IMR-90 (cell line): Measurements from ENCODE around the gene HPSE2. TPM values are rescaled to one million over a fixed set of nuclear protein-coding genes. Genes with fewer than 3 reads are reported as not detected.

Experiments used
- ATAC-seq: fragments of 200-7000 bp; cut with Tn5 transposase; 2 replicates; pipeline ENCODE4 v1.9.1; 2020; ENCODE audit warnings: low read depth, mild to moderate bottlenecking, moderate library complexity
- BruUV-seq: library from RNA; stranded (reverse); fragments of 400-500 nt; replicated peaks from 2 replicates; lab custom pipeline; 2021; lab: Mats Ljungman, UMichigan
- CTCF ChIA-PET: fragments of 300-600 bp; formaldehyde crosslinking; extraction: SDS; loops from one replicate; lab custom pipeline; 2021; ENCODE audit warnings: antibody characterized with exemption; lab: Yijun Ruan, JAX
- POLR2A ChIA-PET: fragments of 300-600 bp; sonication (Branson Sonifier 250); formaldehyde crosslinking; loops from one replicate; lab custom pipeline; 2022; ENCODE audit warnings: antibody characterized with exemption; ENCODE audit not compliant: unreplicated experiment; lab: Charles Lee
- DNase-seq: peaks from one replicate; pipeline ENCODE4 v3.0.0; 2013
- H2AFZ ChIP-seq: replicated peaks from 2 replicates; pipeline ENCODE3; 2013; ENCODE audit warnings: low read length, mild to moderate bottlenecking; ENCODE audit not compliant: poor library complexity
- H2AK5ac ChIP-seq: 2 replicates; pipeline ENCODE4 v1.6.1; 2013; ENCODE audit warnings: low read depth, low read length, inconsistent platforms
- H2AK9ac ChIP-seq: replicated peaks from 2 replicates; pipeline ENCODE3; 2013; ENCODE audit warnings: mild to moderate bottlenecking, low read depth, low read length, moderate library complexity; ENCODE audit not compliant: poor library complexity
- H2BK120ac ChIP-seq: 2 replicates; pipeline ENCODE4 v1.6.1; 2013; ENCODE audit warnings: low read depth, low read length, inconsistent platforms
- H2BK15ac ChIP-seq: 3 replicates; pipeline ENCODE4 v1.6.1; 2013; ENCODE audit warnings: low read depth, low read length, inconsistent platforms
- H2BK20ac ChIP-seq: 2 replicates; pipeline ENCODE4 v1.6.1; 2013; ENCODE audit warnings: low read depth, mild to moderate bottlenecking, inconsistent platforms, low read length, moderate library complexity
- H2BK5ac ChIP-seq: 2 replicates; pipeline ENCODE4 v1.6.1; 2013; ENCODE audit warnings: mild to moderate bottlenecking, low read depth, low read length, inconsistent platforms; ENCODE audit not compliant: poor library complexity, severe bottlenecking
- H3K14ac ChIP-seq: replicated peaks from 2 replicates; pipeline ENCODE4 v1.6.1; 2013; ENCODE audit warnings: low read depth, low read length, inconsistent platforms
- H3K18ac ChIP-seq: 2 replicates; pipeline ENCODE4 v1.6.1; 2013; ENCODE audit warnings: low read depth, low read length, control low read depth
- H3K23ac ChIP-seq: 2 replicates; pipeline ENCODE4 v1.6.1; 2013; ENCODE audit warnings: low read depth, low read length, inconsistent platforms
- H3K27ac ChIP-seq: 2 replicates; pipeline ENCODE4 v1.5.1; 2013; ENCODE audit warnings: mild to moderate bottlenecking, control low read depth, low read length; ENCODE audit not compliant: insufficient read depth
- H3K27me3 ChIP-seq: 2 replicates; pipeline ENCODE4 v1.6.1; 2013; ENCODE audit warnings: low read length; ENCODE audit not compliant: control insufficient read depth, insufficient read depth
- H3K36me3 ChIP-seq: 2 replicates; pipeline ENCODE4 v1.6.1; 2013; ENCODE audit warnings: low read length, mixed read lengths; ENCODE audit not compliant: control insufficient read depth, insufficient read depth
- H3K4ac ChIP-seq: 2 replicates; pipeline ENCODE4 v1.6.1; 2013; ENCODE audit warnings: low read depth, low read length, inconsistent platforms
- H3K4me1 ChIP-seq: 2 replicates; pipeline ENCODE4 v1.6.1; 2013; ENCODE audit warnings: low read length, mixed read lengths; ENCODE audit not compliant: control insufficient read depth, insufficient read depth
- H3K4me2 ChIP-seq: 2 replicates; pipeline ENCODE4 v1.6.1; 2013; ENCODE audit warnings: low read depth, mild to moderate bottlenecking, control low read depth, low read length, moderate library complexity
- H3K4me3 ChIP-seq: 2 replicates; pipeline ENCODE4 v1.5.1; 2013; ENCODE audit warnings: low read depth, mild to moderate bottlenecking, control low read depth, low read length, moderate library complexity; ENCODE audit not compliant: insufficient read depth
- H3K56ac ChIP-seq: 2 replicates; pipeline ENCODE4 v1.6.1; 2013; ENCODE audit warnings: low read length, inconsistent platforms; ENCODE audit not compliant: insufficient read depth; ENCODE audit errors: extremely low read depth
- H3K79me1 ChIP-seq, 2 experiments: 2 replicates each; pipeline ENCODE4 v1.6.1; 2013; ENCODE audit warnings: low read length in 2 of 2, inconsistent platforms in 1 of 2, low read depth in 1 of 2
- H3K9ac ChIP-seq: 2 replicates; pipeline ENCODE4 v1.6.1; 2013; ENCODE audit warnings: low read depth, low read length, control low read depth
- H3K9me1 ChIP-seq: 2 replicates; pipeline ENCODE4 v1.6.1; 2013; ENCODE audit warnings: low read length, inconsistent platforms; ENCODE audit not compliant: insufficient read depth
- H3K9me3 ChIP-seq: 2 replicates; pipeline ENCODE4 v1.6.1; 2013; ENCODE audit warnings: low read length; ENCODE audit not compliant: control insufficient read depth, insufficient read depth
- H4K20me1 ChIP-seq: 2 replicates; pipeline ENCODE4 v1.6.1; 2013; ENCODE audit warnings: low read length, inconsistent platforms; ENCODE audit not compliant: insufficient read depth
- H4K5ac ChIP-seq: 2 replicates; pipeline ENCODE4 v1.6.1; 2013; ENCODE audit warnings: mild to moderate bottlenecking, low read depth, low read length, control low read depth
- H4K8ac ChIP-seq, 2 experiments: 2 replicates each; pipeline ENCODE4 v1.6.1; 2013; ENCODE audit warnings: low read depth in 2 of 2, low read length in 2 of 2, control low read depth in 1 of 2, inconsistent platforms in 1 of 2
- H4K91ac ChIP-seq: 2 replicates; pipeline ENCODE4 v1.6.1; 2013; ENCODE audit warnings: low read depth, low read length, inconsistent platforms; ENCODE audit not compliant: insufficient read depth
- BHLHE40 ChIP-seq: fragments of 150-350 bp; IDR thresholded peaks from 2 replicates; pipeline ENCODE4 v1.6.1; 2016; ENCODE audit warnings: mild to moderate bottlenecking, low read depth, low read length
- CEBPB ChIP-seq: IDR thresholded peaks from 2 replicates; pipeline ENCODE4 v1.6.1; 2012; ENCODE audit warnings: low read depth, low read length, improper control_type of control experiment
- CHD1 ChIP-seq: IDR thresholded peaks from 2 replicates; pipeline ENCODE4 v1.6.1; 2012; ENCODE audit warnings: low read depth, low read length, improper control_type of control experiment
- FOS ChIP-seq: fragments of 150-350 bp; IDR thresholded peaks from 2 replicates; pipeline ENCODE4 v1.6.1; 2016; ENCODE audit warnings: low read depth, low read length
- MAFK ChIP-seq: IDR thresholded peaks from 2 replicates; pipeline ENCODE4 v1.6.1; 2012; ENCODE audit warnings: low read depth, low read length, improper control_type of control experiment
- NFE2L2 ChIP-seq: fragments of 150-350 bp; IDR thresholded peaks from 2 replicates; pipeline ENCODE4 v1.6.1; 2016; ENCODE audit warnings: low read depth, mild to moderate bottlenecking, low read length
- RAD21 ChIP-seq: IDR thresholded peaks from 2 replicates; pipeline ENCODE4 v1.6.1; 2012; ENCODE audit warnings: low read length, improper control_type of control experiment
- RCOR1 ChIP-seq: IDR thresholded peaks from 2 replicates; pipeline ENCODE4 v1.6.1; 2012; ENCODE audit warnings: mild to moderate bottlenecking, low read length, improper control_type of control experiment; ENCODE audit not compliant: insufficient replicate concordance
- RFX5 ChIP-seq: IDR thresholded peaks from 2 replicates; pipeline ENCODE4 v1.8.0; 2012; ENCODE audit warnings: low read depth, mild to moderate bottlenecking, low read length, moderate library complexity
- SMC3 ChIP-seq: fragments of 150-350 bp; IDR thresholded peaks from 2 replicates; pipeline ENCODE4 v1.6.1; 2016; ENCODE audit warnings: low read depth, mild to moderate bottlenecking, antibody characterized with exemption, low read length, moderate library complexity
- USF2 ChIP-seq: fragments of 150-350 bp; IDR thresholded peaks from 2 replicates; pipeline ENCODE4 v1.6.1; 2017; ENCODE audit warnings: mild to moderate bottlenecking, antibody characterized with exemption, low read length, low read depth
- WGBS, 2 experiments: methylation state at CpG; one replicate each; pipeline versions ENCODE4 v1.1.5 to v1.1.7; 2013; ENCODE audit warnings: missing lambda C conversion rate in 2 of 2; ENCODE audit not compliant: insufficient read length in 1 of 2; ENCODE audit errors: extremely low coverage in 2 of 2; 5-methylcytosine and 5-hydroxymethylcytosine counted together
- dilution Hi-C: fragments of 300-500 bp; cut with HindIII; formaldehyde crosslinking; loops from one replicate; pipeline ENCODE4 v1.14.3; 2018; ENCODE audit warnings: low sequenced_read_pairs; ENCODE audit not compliant: unreplicated experiment
- in situ Hi-C: fragments of 300-500 bp; cut with MboI; formaldehyde crosslinking; loops from 3 replicates; pipeline ENCODE4 v1.14.3; 2019; ENCODE audit warnings: low sequenced_read_pairs, inconsistent platforms, mixed read lengths
- intact Hi-C: fragments of 100-400 bp; cut with micrococcal nuclease; formaldehyde crosslinking; loops from 2 replicates; pipeline ENCODE4 v1.10.0; 2022
- polyA plus RNA-seq, 3 experiments: library from polyadenylated mRNA; depleted of rRNA; stranded (reverse); fragments of >200 nt; gene quantifications; 2 replicates each; pipeline ENCODE4 v1.2.3, GENCODE V29; 2012; ENCODE audit warnings: low replicate concordance in 1 of 3
- total RNA-seq: library from RNA; depleted of rRNA; stranded (reverse); fragments of >200 nt; gene quantifications from 2 replicates; pipeline ENCODE4 v1.2.3, GENCODE V29; 2012
- TF ChIP-seq, protein P1 (sequence below): fragments of 150-350 bp; IDR thresholded peaks from 2 replicates; pipeline ENCODE4 v1.6.1; 2016; ENCODE audit warnings: low read depth, mild to moderate bottlenecking, low read length, moderate library complexity, borderline replicate concordance
- TF ChIP-seq, protein P2 (sequence below): conservative IDR thresholded peaks from 2 replicates; pipeline ENCODE4 v1.5.1; 2012; ENCODE audit warnings: mild to moderate bottlenecking, low read depth, low read length, improper control_type of control experiment

HPSE2 gene
- total and polyA plus RNA-seq, 2 of the 4 experiments (the other 2 are of a cell fraction) = not detected

GRCh38 chr10:98587156-98587837 lies 648.4 kb downstream of the HPSE2 start:
- Histone ChIP-seq H3K36me3 (no peaks in the 10 kb centered on the region), H4K91ac (no peak overlapping the region), H4K20me1 (no peaks in the 10 kb centered on the region), H3K27me3 (no peaks in the 10 kb centered on the region), H2BK15ac (no peak overlapping the region), H4K5ac (no peak overlapping the region), H3K23ac (no peak overlapping the region), H3K9ac (no peak overlapping the region), H2BK20ac (no peak overlapping the region), H3K79me1 (no peaks in the 10 kb centered on the region), H3K9me3 (no peaks in the 10 kb centered on the region), H3K18ac (no peak overlapping the region), H3K4me3 (no peak overlapping the region), H2AK5ac (no peak overlapping the region), H2BK120ac (no peak overlapping the region), H3K14ac (no peak overlapping the region), H2AFZ (no peak overlapping the region), H4K8ac (no peak overlapping the region), H3K9me1 (no peaks in the 10 kb centered on the region), H2AK9ac (no peak overlapping the region), H3K4me2 (no peak overlapping the region), H3K56ac (no peak overlapping the region), H2BK5ac (no peak overlapping the region), H3K4me1 (no peaks in the 10 kb centered on the region), H3K4ac (no peak overlapping the region), H3K27ac (no peak overlapping the region)
- ATAC-seq (no peak), DNase-seq (no peak)
- dilution Hi-C loops (no loop called here), intact Hi-C loops (no loop called here), in situ Hi-C loops (no loop called here)
- ChIA-PET POLR2A (no interaction called here), CTCF (no interaction called here)
- BruUV-seq = no TSS peak
- WGBS, 2 experiments = 0% methylated on average over 1 of the region's 2 CpGs; no CpG with 5 or more reads in 1 of the 2 experiments
- TF ChIP-seq CHD1 = no peak
- TF ChIP-seq CEBPB = no peak
- TF ChIP-seq, protein P1, sequence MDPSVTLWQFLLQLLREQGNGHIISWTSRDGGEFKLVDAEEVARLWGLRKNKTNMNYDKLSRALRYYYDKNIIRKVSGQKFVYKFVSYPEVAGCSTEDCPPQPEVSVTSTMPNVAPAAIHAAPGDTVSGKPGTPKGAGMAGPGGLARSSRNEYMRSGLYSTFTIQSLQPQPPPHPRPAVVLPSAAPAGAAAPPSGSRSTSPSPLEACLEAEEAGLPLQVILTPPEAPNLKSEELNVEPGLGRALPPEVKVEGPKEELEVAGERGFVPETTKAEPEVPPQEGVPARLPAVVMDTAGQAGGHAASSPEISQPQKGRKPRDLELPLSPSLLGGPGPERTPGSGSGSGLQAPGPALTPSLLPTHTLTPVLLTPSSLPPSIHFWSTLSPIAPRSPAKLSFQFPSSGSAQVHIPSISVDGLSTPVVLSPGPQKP = no peak
- TF ChIP-seq, protein P2, sequence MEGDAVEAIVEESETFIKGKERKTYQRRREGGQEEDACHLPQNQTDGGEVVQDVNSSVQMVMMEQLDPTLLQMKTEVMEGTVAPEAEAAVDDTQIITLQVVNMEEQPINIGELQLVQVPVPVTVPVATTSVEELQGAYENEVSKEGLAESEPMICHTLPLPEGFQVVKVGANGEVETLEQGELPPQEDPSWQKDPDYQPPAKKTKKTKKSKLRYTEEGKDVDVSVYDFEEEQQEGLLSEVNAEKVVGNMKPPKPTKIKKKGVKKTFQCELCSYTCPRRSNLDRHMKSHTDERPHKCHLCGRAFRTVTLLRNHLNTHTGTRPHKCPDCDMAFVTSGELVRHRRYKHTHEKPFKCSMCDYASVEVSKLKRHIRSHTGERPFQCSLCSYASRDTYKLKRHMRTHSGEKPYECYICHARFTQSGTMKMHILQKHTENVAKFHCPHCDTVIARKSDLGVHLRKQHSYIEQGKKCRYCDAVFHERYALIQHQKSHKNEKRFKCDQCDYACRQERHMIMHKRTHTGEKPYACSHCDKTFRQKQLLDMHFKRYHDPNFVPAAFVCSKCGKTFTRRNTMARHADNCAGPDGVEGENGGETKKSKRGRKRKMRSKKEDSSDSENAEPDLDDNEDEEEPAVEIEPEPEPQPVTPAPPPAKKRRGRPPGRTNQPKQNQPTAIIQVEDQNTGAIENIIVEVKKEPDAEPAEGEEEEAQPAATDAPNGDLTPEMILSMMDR = no peak
- no peak for TF ChIP-seq USF2
- no peak for TF ChIP-seq BHLHE40
- no peak for TF ChIP-seq FOS
- TF ChIP-seq MAFK = no peak
- TF ChIP-seq RCOR1 = no peak
- no peak for TF ChIP-seq SMC3
- no peak for TF ChIP-seq RAD21
- TF ChIP-seq NFE2L2 = no peak
- no peak for TF ChIP-seq RFX5
